ENCODE data around the gene CEPT1. TPM values are rescaled to one million over a fixed set of nuclear protein-coding genes. Genes with fewer than 3 reads are reported as not detected.

The CEPT1 gene
- total and polyA plus RNA-seq, 2 experiments from 2014 or later: 22.3 to 51.7 TPM

DNA sequence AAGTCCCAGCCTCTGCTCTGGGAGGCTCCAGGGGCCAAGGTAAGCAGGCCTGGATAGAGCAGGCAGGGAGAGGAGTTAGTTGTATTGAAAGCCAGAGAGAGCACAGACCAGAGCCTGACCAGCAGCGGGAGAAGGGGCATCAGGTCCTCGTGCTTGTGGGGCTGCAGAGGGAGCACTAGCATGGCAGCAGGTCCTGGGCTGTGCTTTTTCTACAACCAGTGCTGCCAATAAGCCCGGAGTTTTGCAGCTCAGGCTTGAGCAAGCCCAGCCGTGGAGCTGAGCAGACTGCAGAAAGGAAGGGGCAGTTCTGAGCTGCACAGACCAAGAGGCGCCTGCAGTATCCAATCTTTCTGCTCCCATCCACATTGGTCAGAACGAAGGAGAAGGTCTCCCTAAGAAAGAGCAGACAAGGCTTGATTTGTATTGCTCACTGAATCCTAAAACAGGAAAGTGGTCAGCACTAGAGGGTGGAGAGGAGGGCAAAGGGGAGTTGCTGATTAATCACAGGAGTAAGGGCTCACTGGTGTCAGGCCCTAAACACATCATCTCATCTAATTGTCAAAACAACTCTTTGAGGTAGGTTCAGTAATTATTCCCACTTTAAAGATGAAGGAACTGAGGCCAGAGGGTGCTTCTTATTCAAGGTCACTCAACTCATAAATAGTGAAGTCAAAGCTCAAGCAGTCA lies 57.7 kb downstream of the CEPT1 start:
- no peaks in the 10 kb centered on the region for H3K9me2 ChIP-seq (replicated peaks; ENCODE audit: insufficient read depth)
- TF ChIP-seq EZH2phosphoT487 (IDR thresholded peaks at IDR 0.05; ENCODE audit: low read depth, severe bottlenecking, unreplicated experiment) (no peak), EZH2 (IDR thresholded peaks at IDR 0.05; ENCODE audit: borderline replicate concordance) (no peak)
- TF ChIP-seq, protein P1, sequence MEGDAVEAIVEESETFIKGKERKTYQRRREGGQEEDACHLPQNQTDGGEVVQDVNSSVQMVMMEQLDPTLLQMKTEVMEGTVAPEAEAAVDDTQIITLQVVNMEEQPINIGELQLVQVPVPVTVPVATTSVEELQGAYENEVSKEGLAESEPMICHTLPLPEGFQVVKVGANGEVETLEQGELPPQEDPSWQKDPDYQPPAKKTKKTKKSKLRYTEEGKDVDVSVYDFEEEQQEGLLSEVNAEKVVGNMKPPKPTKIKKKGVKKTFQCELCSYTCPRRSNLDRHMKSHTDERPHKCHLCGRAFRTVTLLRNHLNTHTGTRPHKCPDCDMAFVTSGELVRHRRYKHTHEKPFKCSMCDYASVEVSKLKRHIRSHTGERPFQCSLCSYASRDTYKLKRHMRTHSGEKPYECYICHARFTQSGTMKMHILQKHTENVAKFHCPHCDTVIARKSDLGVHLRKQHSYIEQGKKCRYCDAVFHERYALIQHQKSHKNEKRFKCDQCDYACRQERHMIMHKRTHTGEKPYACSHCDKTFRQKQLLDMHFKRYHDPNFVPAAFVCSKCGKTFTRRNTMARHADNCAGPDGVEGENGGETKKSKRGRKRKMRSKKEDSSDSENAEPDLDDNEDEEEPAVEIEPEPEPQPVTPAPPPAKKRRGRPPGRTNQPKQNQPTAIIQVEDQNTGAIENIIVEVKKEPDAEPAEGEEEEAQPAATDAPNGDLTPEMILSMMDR (IDR thresholded peaks at IDR 0.05; ENCODE audit: poor library complexity): peak; percentile 13
- H2AFZ ChIP-seq: no peak overlapping the region
- no peaks in the 10 kb centered on the region for H3K9me3 ChIP-seq (ENCODE audit: low read depth)
- no peak overlapping the region for H3K4me2 ChIP-seq
- H3K27me3 ChIP-seq: no peaks in the 10 kb centered on the region
- no peaks in the 10 kb centered on the region for H3K36me3 ChIP-seq (replicated peaks; ENCODE audit: insufficient read depth, low read depth)
- H3K79me2 ChIP-seq: no peaks in the 10 kb centered on the region
- H3K4me3 ChIP-seq: no peak overlapping the region
- 47% methylated on average over 6 of the region's 6 CpGs for WGBS (ENCODE audit: low lambda C conversion rate, missing lambda C conversion rate)
- DNase-seq (ENCODE audit: low spot score): no peak
- H3K4me1 ChIP-seq (ENCODE audit: insufficient read depth): peaks cover 36% of the 10 kb centered on the region
- no peak overlapping the region for H3K27ac ChIP-seq
- no peaks in the 10 kb centered on the region for H4K20me1 ChIP-seq (ENCODE audit: insufficient read depth, poor library complexity, severe bottlenecking)

DNA sequence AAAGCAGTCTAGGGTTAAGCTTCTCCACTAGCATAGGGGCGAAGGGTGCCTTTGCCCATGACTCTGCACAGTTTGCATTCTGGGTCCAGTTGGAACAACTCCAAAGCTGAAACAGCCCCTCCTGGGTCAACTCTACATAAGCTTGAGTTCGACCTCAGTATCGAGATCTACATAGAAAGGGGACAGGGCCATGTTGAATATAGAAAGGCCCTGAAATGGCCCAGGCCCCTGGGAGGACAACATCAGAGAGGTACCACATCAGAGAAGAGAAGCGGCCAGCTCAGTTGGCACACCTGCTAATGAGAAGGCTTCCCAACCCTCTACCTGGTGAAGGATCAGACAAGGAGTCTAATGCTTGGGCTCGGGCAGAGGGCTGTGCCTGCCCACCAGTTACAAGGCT lies 58.8 kb downstream of the CEPT1 start:
- H3K4me1 ChIP-seq (ENCODE audit: insufficient read depth): peaks cover 31% of the 10 kb centered on the region
- H4K20me1 ChIP-seq (ENCODE audit: insufficient read depth, poor library complexity, severe bottlenecking): no peaks in the 10 kb centered on the region
- H3K79me2 ChIP-seq: no peaks in the 10 kb centered on the region
- no peaks in the 10 kb centered on the region for H3K27me3 ChIP-seq
- H3K4me2 ChIP-seq: no peak overlapping the region
- no peaks in the 10 kb centered on the region for H3K9me3 ChIP-seq (ENCODE audit: low read depth)
- H3K27ac ChIP-seq: no peak overlapping the region
- no peaks in the 10 kb centered on the region for H3K36me3 ChIP-seq (replicated peaks; ENCODE audit: insufficient read depth, low read depth)
- no peak for DNase-seq (ENCODE audit: low spot score)
- 95% methylated on average over 5 of the region's 5 CpGs for WGBS (ENCODE audit: low lambda C conversion rate, missing lambda C conversion rate)
- H3K4me3 ChIP-seq: no peak overlapping the region
- TF ChIP-seq, protein P1 (IDR thresholded peaks at IDR 0.05; ENCODE audit: poor library complexity): no peak
- TF ChIP-seq EZH2 (IDR thresholded peaks at IDR 0.05; ENCODE audit: borderline replicate concordance) (no peak), EZH2phosphoT487 (IDR thresholded peaks at IDR 0.05; ENCODE audit: low read depth, severe bottlenecking, unreplicated experiment) (no peak)
- H3K9me2 ChIP-seq (replicated peaks; ENCODE audit: insufficient read depth): no peaks in the 10 kb centered on the region
- H2AFZ ChIP-seq: no peak overlapping the region

GRCh38 chr1:111199329-111199728 lies 59.3 kb downstream of the CEPT1 start:
- Histone ChIP-seq H4K20me1 (ENCODE audit: insufficient read depth, poor library complexity, severe bottlenecking) (no peaks in the 10 kb centered on the region), H3K36me3 (replicated peaks; ENCODE audit: insufficient read depth, low read depth) (no peaks in the 10 kb centered on the region), H3K4me2 (no peak overlapping the region), H3K27ac (no peak overlapping the region), H3K4me1 (ENCODE audit: insufficient read depth) (peaks cover 31% of the 10 kb centered on the region), H3K9me3 (ENCODE audit: low read depth) (no peaks in the 10 kb centered on the region), H3K4me3 (no peak overlapping the region), H2AFZ (no peak overlapping the region), H3K79me2 (no peaks in the 10 kb centered on the region), H3K9me2 (replicated peaks; ENCODE audit: insufficient read depth) (no peaks in the 10 kb centered on the region), H3K27me3 (no peaks in the 10 kb centered on the region)
- TF ChIP-seq EZH2 (IDR thresholded peaks at IDR 0.05; ENCODE audit: borderline replicate concordance) (no peak), EZH2phosphoT487 (IDR thresholded peaks at IDR 0.05; ENCODE audit: low read depth, severe bottlenecking, unreplicated experiment) (no peak)
- TF ChIP-seq, protein P1 (IDR thresholded peaks at IDR 0.05; ENCODE audit: poor library complexity): no peak
- DNase-seq (ENCODE audit: low spot score): no peak
- WGBS (ENCODE audit: low lambda C conversion rate, missing lambda C conversion rate): 84% methylated on average over 3 of the region's 3 CpGs

All from hepatocyte (in vitro differentiated cells).